WTC11 (cell line): ENCODE data around the gene CENPE. TPM values are rescaled to one million over a fixed set of nuclear protein-coding genes. Genes with fewer than 3 reads are reported as not detected.

Source experiments
- ATAC-seq: fragments of 200-7000 bp; cut with Tn5 transposase; 2 replicates; pipeline ENCODE4 v1.10.0; 2021; ENCODE audit warnings: mild to moderate bottlenecking, moderate library complexity
- CTCF ChIA-PET: fragments of 300-600 bp; sonication (Branson Sonifier 250); formaldehyde crosslinking; loops from one replicate; lab custom pipeline; 2021; ENCODE audit warnings: antibody characterized with exemption; lab: Charles Lee
- POLR2A ChIA-PET: fragments of 350-600 bp; sonication (Branson Sonifier 250); formaldehyde crosslinking; loops from one replicate; lab custom pipeline; 2021; ENCODE audit warnings: antibody characterized with exemption; lab: Charles Lee
- DNase-seq: peaks from one replicate; pipeline ENCODE4 v3.0.0; 2021; ENCODE audit warnings: low spot score
- H3K27ac Mint-ChIP-seq: 2 replicates; pipeline ENCODE4 v1.8.0; 2021; ENCODE audit warnings: mixed read lengths
- H3K27me3 Mint-ChIP-seq: 2 replicates; pipeline ENCODE4 v1.8.0; 2021; ENCODE audit warnings: low read depth, mild to moderate bottlenecking, moderate library complexity, mixed read lengths
- H3K36me3 Mint-ChIP-seq: 2 replicates; pipeline ENCODE4 v1.8.0; 2021; ENCODE audit warnings: mixed read lengths
- H3K4me1 Mint-ChIP-seq: 2 replicates; pipeline ENCODE4 v1.8.0; 2022; ENCODE audit warnings: mixed read lengths
- H3K4me3 Mint-ChIP-seq: 2 replicates; pipeline ENCODE4 v1.8.0; 2021; ENCODE audit warnings: mild to moderate bottlenecking, moderate library complexity, mixed read lengths
- H3K9me3 Mint-ChIP-seq: 2 replicates; pipeline ENCODE4 v1.8.0; 2021; ENCODE audit warnings: mixed read lengths
- CDX4 ChIP-seq: fragments of 250-450 bp; sonication (Bioruptor Pico); IDR thresholded peaks from 2 replicates; pipeline ENCODE4 v1.9.0; 2021; ENCODE audit warnings: moderate library complexity, mild to moderate bottlenecking, inconsistent platforms, borderline replicate concordance
- CTCF ChIP-seq: fragments of 200-600 bp; IDR thresholded peaks from 2 replicates; pipeline ENCODE4 v1.8.0; 2022; ENCODE audit warnings: antibody characterized with exemption
- ELF4 ChIP-seq: sonication (generic); formaldehyde crosslinking; IDR thresholded peaks from 2 replicates; pipeline ENCODE4 v1.8.1; 2022; ENCODE audit warnings: low read depth, mild to moderate bottlenecking, moderate library complexity, missing genetic modification reagents
- ETV6 ChIP-seq: sonication (generic); formaldehyde crosslinking; IDR thresholded peaks from 2 replicates; pipeline ENCODE4 v1.8.1; 2022; ENCODE audit warnings: mild to moderate bottlenecking, missing genetic modification reagents
- HMGA2 ChIP-seq: fragments of 250-450 bp; sonication (Bioruptor Pico); IDR thresholded peaks from 2 replicates; pipeline ENCODE4 v1.4.0; 2021; ENCODE audit warnings: mild to moderate bottlenecking, moderate library complexity
- IRF2 ChIP-seq: sonication (generic); formaldehyde crosslinking; IDR thresholded peaks from 2 replicates; pipeline ENCODE4 v1.8.0; 2022; ENCODE audit warnings: low read depth, missing genetic modification reagents, borderline replicate concordance
- NFE2L1 ChIP-seq: sonication (generic); formaldehyde crosslinking; IDR thresholded peaks from 2 replicates; pipeline ENCODE4 v1.8.1; 2023; ENCODE audit warnings: missing genetic modification reagents
- PRDM15 ChIP-seq: sonication (generic); formaldehyde crosslinking; IDR thresholded peaks from 2 replicates; pipeline ENCODE4 v1.8.0; 2022; ENCODE audit warnings: missing genetic modification reagents
- PREB ChIP-seq: sonication (generic); formaldehyde crosslinking; IDR thresholded peaks from 2 replicates; pipeline ENCODE4 v1.8.1; 2022; ENCODE audit warnings: mild to moderate bottlenecking, missing genetic modification reagents, moderate library complexity, borderline replicate concordance
- SMAD3 ChIP-seq: sonication (generic); formaldehyde crosslinking; IDR thresholded peaks from 2 replicates; pipeline ENCODE4 v1.8.0; 2022; ENCODE audit warnings: missing genetic modification reagents, mild to moderate bottlenecking, borderline replicate concordance
- TEAD1 ChIP-seq: sonication (generic); formaldehyde crosslinking; IDR thresholded peaks from 2 replicates; pipeline ENCODE4 v1.8.0; 2022; ENCODE audit warnings: mild to moderate bottlenecking, missing genetic modification reagents
- ZNF232 ChIP-seq: sonication (generic); formaldehyde crosslinking; IDR thresholded peaks from 2 replicates; pipeline ENCODE4 v1.8.0; 2022; ENCODE audit warnings: mild to moderate bottlenecking, missing genetic modification reagents
- ZNF512 ChIP-seq: sonication (generic); formaldehyde crosslinking; IDR thresholded peaks from 2 replicates; pipeline ENCODE4 v1.8.1; 2022; ENCODE audit warnings: missing genetic modification reagents, borderline replicate concordance
- ZSCAN18 ChIP-seq: fragments of 250-450 bp; sonication (Bioruptor Pico); IDR thresholded peaks from 2 replicates; pipeline ENCODE4 v2.1.2; 2022; ENCODE audit warnings: mild to moderate bottlenecking, moderate library complexity
- total RNA-seq: library from RNA; stranded (reverse); gene quantifications from 3 replicates; pipeline ENCODE4 v1.2.3, GENCODE V29; 2021

CENPE gene
- total RNA-seq, 1 experiment from 2014 or later = 46.6 TPM

GRCh38 chr4:103100691-103101090 lies 97.5 kb downstream of the CENPE start (continued):
- no peak for TF ChIP-seq IRF2
- TF ChIP-seq PRDM15 (CRISPR knock-in tag) = no peak
- TF ChIP-seq ZSCAN18 (CRISPR knock-in tag) = no peak
- TF ChIP-seq PREB (CRISPR knock-in tag) = no peak
- TF ChIP-seq ELF4 = no peak
- no peak for TF ChIP-seq NFE2L1 (CRISPR knock-in tag)
- no peak for TF ChIP-seq ZNF232 (CRISPR knock-in tag)
- no peak for TF ChIP-seq CDX4 (CRISPR knock-in tag)
- no peak for TF ChIP-seq ETV6 (CRISPR knock-in tag)
- no peak for TF ChIP-seq ZNF512 (CRISPR knock-in tag)
- no peak for TF ChIP-seq CTCF

- DNase-seq (no peak), ATAC-seq (peak; percentile 90)
- no peaks in the 10 kb centered on the region for H3K9me3 Mint-ChIP-seq
- CTCF ChIA-PET = interaction anchor here (0.6 to 3.0 kb wide), 26 partner anchors 8 to 686 kb away, joined by 3 to 13 read pairs (median 3); partner anchors contain the start of genes CISD2, MANBA, SLC9B2 and TACR3
- no peaks in the 10 kb centered on the region for H3K36me3 Mint-ChIP-seq
- H3K4me1 Mint-ChIP-seq = peaks cover 13% of the 10 kb centered on the region
- H3K4me3 Mint-ChIP-seq = peak within 1 kb of the TSS; percentile 88
- H3K27ac Mint-ChIP-seq = peak within 1 kb of the TSS; percentile 87
- H3K27me3 Mint-ChIP-seq = no peaks in the 10 kb centered on the region
- POLR2A ChIA-PET = interaction anchor here (1.7 kb wide), 1 partner anchor 272 kb away, joined by 4 read pairs; the partner anchor contains the start of gene UBE2D3
- TF ChIP-seq SMAD3 (CRISPR knock-in tag) (no peak), TEAD1 (CRISPR knock-in tag) (0 out of 2 replicates have a peak, but pooled peaks have one; percentile 20), CTCF (peak; percentile 63), HMGA2 (CRISPR knock-in tag) (no peak)
Measured at GRCh38 chr4:103099691-103100392, 98.3 kb downstream of the CENPE start, which contains the start of gene BDH2. TSS of gene BDH2 (minus strand) at chr4:103099834. CDS start at chr4:103096254, 3,580 bp downstream.
